B cell (primary cell): ENCODE measurements around the gene SEC24C.

ENCODE experiments used
- EZH2 ChIP-seq: IDR thresholded peaks from 2 replicates; pipeline ENCODE4 v1.6.1; 2012; ENCODE audit warnings: borderline replicate concordance, low read depth, mild to moderate bottlenecking, moderate library complexity, low read length; ENCODE audit not compliant: insufficient read depth, poor library complexity, severe bottlenecking
- TF ChIP-seq, protein P1 (sequence below): fragments of 200-600 bp; IDR thresholded peaks from one replicate; pipeline ENCODE4 v1.8.0; 2022; ENCODE audit warnings: antibody characterized with exemption, mild to moderate bottlenecking

DNA sequence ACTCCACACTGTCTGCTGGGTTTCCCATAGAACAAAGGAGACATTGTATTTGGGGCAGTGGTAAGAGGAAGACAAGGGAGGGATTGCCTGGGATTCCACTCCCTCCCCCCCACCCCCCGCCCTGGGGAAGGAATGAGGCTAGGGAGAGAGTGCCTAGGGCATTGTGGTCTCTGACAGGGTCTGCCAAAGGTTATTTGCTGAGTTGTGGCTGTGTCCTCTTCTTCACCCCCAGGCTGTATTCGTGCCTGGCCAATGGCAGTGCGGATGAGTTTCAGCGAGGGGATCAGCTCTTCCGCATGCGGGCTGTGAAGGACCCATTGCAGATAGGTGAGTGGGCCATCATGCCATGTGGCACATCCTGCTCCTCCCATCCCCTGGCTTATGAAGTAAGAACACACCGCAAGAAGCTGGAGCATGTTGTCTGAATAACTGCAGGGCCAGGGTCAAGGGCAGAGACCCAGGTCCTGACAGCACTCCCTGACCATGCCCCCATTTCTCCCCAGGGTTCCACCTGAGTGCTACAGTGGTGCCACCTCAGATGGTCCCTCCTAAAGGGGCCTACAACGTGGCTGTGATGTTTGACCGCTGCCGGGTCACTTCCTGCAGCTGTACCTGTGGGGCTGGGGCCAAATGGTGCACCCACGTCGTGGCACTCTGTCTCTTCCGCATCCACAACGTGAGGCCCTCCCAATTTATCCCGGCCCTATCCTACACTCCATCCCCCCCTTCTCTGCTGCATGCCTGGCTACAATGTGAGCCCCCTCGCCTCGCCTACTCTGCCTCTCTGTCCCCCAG lies 44.9 kb downstream of the SEC24C start:
- TF ChIP-seq, protein P1, sequence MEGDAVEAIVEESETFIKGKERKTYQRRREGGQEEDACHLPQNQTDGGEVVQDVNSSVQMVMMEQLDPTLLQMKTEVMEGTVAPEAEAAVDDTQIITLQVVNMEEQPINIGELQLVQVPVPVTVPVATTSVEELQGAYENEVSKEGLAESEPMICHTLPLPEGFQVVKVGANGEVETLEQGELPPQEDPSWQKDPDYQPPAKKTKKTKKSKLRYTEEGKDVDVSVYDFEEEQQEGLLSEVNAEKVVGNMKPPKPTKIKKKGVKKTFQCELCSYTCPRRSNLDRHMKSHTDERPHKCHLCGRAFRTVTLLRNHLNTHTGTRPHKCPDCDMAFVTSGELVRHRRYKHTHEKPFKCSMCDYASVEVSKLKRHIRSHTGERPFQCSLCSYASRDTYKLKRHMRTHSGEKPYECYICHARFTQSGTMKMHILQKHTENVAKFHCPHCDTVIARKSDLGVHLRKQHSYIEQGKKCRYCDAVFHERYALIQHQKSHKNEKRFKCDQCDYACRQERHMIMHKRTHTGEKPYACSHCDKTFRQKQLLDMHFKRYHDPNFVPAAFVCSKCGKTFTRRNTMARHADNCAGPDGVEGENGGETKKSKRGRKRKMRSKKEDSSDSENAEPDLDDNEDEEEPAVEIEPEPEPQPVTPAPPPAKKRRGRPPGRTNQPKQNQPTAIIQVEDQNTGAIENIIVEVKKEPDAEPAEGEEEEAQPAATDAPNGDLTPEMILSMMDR, result no peak
- TF ChIP-seq EZH2, result no peak
